Body of pancreas (tissue), 4 donors: Measurements from ENCODE around the gene PRG2.

Experiments
- CTCF ChIP-seq, 7 experiments: fragments of 450-650 bp in 4 of 7; fragments of 200-600 bp in 3 of 7; sonication (generic) in 3 of 7; IDR thresholded peaks; one replicate each; pipeline ENCODE4 v1.5.1; 2016 to 2019; ENCODE audit warnings: antibody characterized with exemption in 7 of 7
- POLR2A ChIP-seq, 3 donors: fragments of 450-650 bp; IDR thresholded peaks; one replicate each; pipeline ENCODE4 v1.6.1; 2016; ENCODE audit warnings: antibody characterized with exemption in 3 of 3, mild to moderate bottlenecking in 2 of 3

GRCh38 chr11:57421805-57422204, 31.4 kb upstream of the PRG2 start:
- TF ChIP-seq CTCF (IDR thresholded peaks at IDR 0.05) (no peak), POLR2A (IDR thresholded peaks at IDR 0.05) (no peak)
